GM10266 (cell line): Measurements from ENCODE around the gene MTLN.
"Not testable (repeated sequence)": the region's sequence is repeated elsewhere in the genome, so short reads cannot be mapped to it uniquely, and the experiment has no call there.

ENCODE experiments used
- DNase-seq: peaks from one replicate; pipeline ENCODE4 v3.0.0; 2012; ENCODE audit errors: extremely low spot score
- CTCF ChIP-seq: IDR thresholded peaks from 2 replicates; pipeline ENCODE4 v1.5.1; 2012; ENCODE audit warnings: mild to moderate bottlenecking, low read depth; ENCODE audit not compliant: control insufficient read depth, insufficient read depth; ENCODE audit errors: missing control alignments

MTLN gene

GRCh38 chr2:110204408-110205385 is 7.7 kb downstream of the MTLN start, which contains the start of gene NPHP1:
Gene NPHP1 (minus strand): TSS chr2:110205013. CDS start chr2:110204968, 45 bp downstream.
- no peak for TF ChIP-seq CTCF
- DNase-seq, result peak; percentile 92

GRCh38 chr2:110198016-110198415 is 14.3 kb downstream of the MTLN start:
- DNase-seq, result no peak
- no peak for TF ChIP-seq CTCF

- no peak for DNase-seq
- no peak for TF ChIP-seq CTCF
Observed at GRCh38 chr2:110197452-110197851, 14.9 kb downstream of the MTLN start.

GRCh38 chr2:110190169-110190568 is 22.2 kb downstream of the MTLN start:
- DNase-seq, result not testable (repeated sequence)

- DNase-seq, result no peak
- TF ChIP-seq CTCF, result no peak
Observed at GRCh38 chr2:110182449-110182848, 29.9 kb downstream of the MTLN start.

GRCh38 chr2:110180036-110180435 is 32.3 kb downstream of the MTLN start:
- no peak for TF ChIP-seq CTCF
- DNase-seq, result no peak

GRCh38 chr2:110173523-110173922 is 38.8 kb downstream of the MTLN start:
- no peak for DNase-seq

More at GRCh38 chr2:110173523-110173922, 38.8 kb downstream of the MTLN start:
- TF ChIP-seq CTCF, result no peak
